DMS 273 (cell line): ENCODE measurements around the gene METTL9.

Experiments
- DNase-seq: peaks from one replicate; lab custom pipeline; 2025; ENCODE audit not compliant: unreplicated experiment; lab: John Stamatoyannopoulos, UW

The METTL9 gene

DNA sequence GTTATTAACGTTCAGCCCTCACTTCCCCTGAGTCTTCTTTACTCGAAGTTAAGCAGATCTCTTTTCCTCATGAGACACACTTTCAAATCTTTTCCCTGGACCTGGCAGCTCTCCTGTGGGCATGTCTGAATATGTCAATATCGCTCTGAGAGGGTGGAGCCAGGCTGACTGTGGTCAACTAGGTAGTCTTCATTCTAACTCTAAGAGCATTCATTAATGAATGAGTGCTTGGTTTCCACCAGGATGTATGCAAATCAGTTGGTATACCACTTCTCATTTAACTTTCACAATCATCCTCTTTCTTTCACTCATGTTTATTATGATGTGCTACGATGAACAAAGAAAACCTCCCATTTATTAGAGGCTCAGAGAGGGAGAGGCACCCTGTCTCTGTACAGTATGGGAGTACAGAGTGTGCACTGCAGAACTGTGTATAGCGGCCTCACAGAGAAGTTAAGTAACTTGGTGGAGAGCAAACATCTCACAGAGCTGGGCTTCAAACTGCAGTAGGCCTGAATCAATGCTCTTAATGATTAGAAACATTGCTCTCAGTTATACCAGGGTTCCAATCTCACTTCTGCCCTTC, 104.3 kb downstream of the METTL9 start:
- no peak for DNase-seq

DNA sequence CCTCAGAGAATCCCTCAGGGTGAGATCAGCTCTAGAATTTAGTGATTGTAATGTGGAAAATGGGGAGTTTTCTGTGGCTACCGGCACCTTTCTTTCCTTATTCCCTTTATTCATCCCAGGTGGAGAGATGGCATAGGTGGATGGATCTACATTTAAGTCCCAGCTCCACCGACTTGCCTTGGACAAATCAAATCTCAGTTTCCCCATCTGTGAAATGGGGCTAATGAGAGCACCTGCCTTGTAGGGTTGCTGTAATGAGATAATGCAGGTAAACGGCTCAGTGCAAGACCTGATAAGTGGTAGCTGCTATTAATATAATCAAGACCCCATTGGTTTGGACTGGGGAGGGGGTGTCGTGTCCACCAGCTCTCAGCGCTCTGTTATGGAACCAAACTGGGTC, 104.9 kb downstream of the METTL9 start:
- DNase-seq, result no peak

DNA sequence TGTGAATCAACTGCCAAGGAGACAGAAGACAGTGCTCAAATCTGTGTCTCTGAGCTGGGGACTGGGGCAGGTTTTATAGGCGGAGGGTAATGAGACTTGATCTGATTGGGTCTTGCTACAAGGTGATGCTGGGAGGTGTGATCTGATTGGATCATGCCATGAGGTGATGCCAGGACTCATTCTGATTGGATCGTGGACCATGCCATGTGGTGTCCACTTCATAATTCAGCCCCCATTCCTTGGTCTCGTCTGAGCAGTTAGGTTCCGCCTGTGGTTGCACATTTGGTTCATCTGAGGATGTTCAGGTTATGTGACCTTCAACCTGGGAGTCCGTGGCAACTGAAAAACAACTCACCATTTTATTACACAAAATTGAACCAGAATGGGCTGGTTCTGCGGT, 105.4 kb downstream of the METTL9 start:
- DNase-seq, result peak; percentile 17
